H1 (cell line): Measurements from ENCODE around the gene NME3. TPM values are rescaled to one million over a fixed set of nuclear protein-coding genes. Genes with fewer than 3 reads are reported as not detected.

Experiments used
- CTCF ChIA-PET: fragments of 300-600 bp; sonication (Branson Sonifier 250); formaldehyde crosslinking; loops from one replicate; lab custom pipeline; 2021; ENCODE audit not compliant: partially characterized antibody; lab: Charles Lee
- POLR2A ChIA-PET: fragments of 300-600 bp; sonication (Branson Sonifier 250); formaldehyde crosslinking; loops from one replicate; lab custom pipeline; 2021; ENCODE audit warnings: inconsistent platforms; ENCODE audit not compliant: partially characterized antibody; lab: Charles Lee
- DNase-seq, 2 experiments: peaks; one replicate each; pipeline versions ENCODE4 v3.0.0 to v3.0.0-alpha.2; 2010 to 2022; ENCODE audit warnings: low spot score in 2 of 2, low read depth in 1 of 2, mixed read lengths in 1 of 2
- FAIRE-seq: peaks from 2 replicates; lab custom pipeline; 2011; peaks lifted over from hg19 to GRCh38; lab: Jason Lieb, UNC
- H2AFZ ChIP-seq: 2 replicates; pipeline ENCODE4 v1.8.1; 2012; ENCODE audit warnings: low read length, inconsistent platforms
- H2AK5ac ChIP-seq: 2 replicates; pipeline ENCODE4 v1.6.1; 2013; ENCODE audit warnings: low read depth, low read length
- H2BK120ac ChIP-seq: replicated peaks from 2 replicates; pipeline ENCODE3; 2013; ENCODE audit warnings: low read depth, low read length, inconsistent platforms
- H2BK12ac ChIP-seq: 2 replicates; pipeline ENCODE4 v1.6.1; 2013; ENCODE audit warnings: low read depth, low read length
- H2BK15ac ChIP-seq: 2 replicates; pipeline ENCODE4 v1.6.1; 2013; ENCODE audit warnings: low read length
- H2BK20ac ChIP-seq: 2 replicates; pipeline ENCODE4 v1.6.1; 2013; ENCODE audit warnings: low read length
- H2BK5ac ChIP-seq: 2 replicates; pipeline ENCODE4 v1.6.1; 2013; ENCODE audit warnings: low read depth, low read length
- H3K14ac ChIP-seq: 2 replicates; pipeline ENCODE4 v1.6.1; 2013; ENCODE audit warnings: inconsistent platforms; ENCODE audit not compliant: insufficient read length
- H3K18ac ChIP-seq: 2 replicates; pipeline ENCODE4 v1.6.1; 2013; ENCODE audit warnings: low read length; ENCODE audit errors: extremely low read depth
- H3K23ac ChIP-seq: 2 replicates; pipeline ENCODE4 v1.6.1; 2013; ENCODE audit warnings: inconsistent platforms; ENCODE audit not compliant: insufficient read length
- H3K23me2 ChIP-seq: 2 replicates; pipeline ENCODE4 v1.6.1; 2013; ENCODE audit warnings: low read depth, low read length
- H3K27ac ChIP-seq: 2 replicates; pipeline ENCODE4 v1.6.1; 2011; ENCODE audit warnings: low read depth, low read length, inconsistent platforms
- H3K27me3 ChIP-seq, 4 experiments: replicated peaks in 1 of 4; 1 replicate in 1 of 4; 2 replicates in 3 of 4; pipeline versions ENCODE4 v1.6.1 to v1.8.1; 2011 to 2013; ENCODE audit warnings: low read length in 3 of 4, mild to moderate bottlenecking in 3 of 4, inconsistent platforms in 2 of 4, mixed read lengths in 2 of 4, moderate library complexity in 1 of 4; ENCODE audit not compliant: control insufficient read depth in 3 of 4, insufficient read depth in 3 of 4; ENCODE audit errors: extremely low read depth in 1 of 4
- H3K36me3 ChIP-seq, 4 experiments: 2 replicates each; pipeline versions ENCODE4 v1.6.1 to v1.8.1; 2011 to 2013; ENCODE audit warnings: mild to moderate bottlenecking in 4 of 4, low read length in 3 of 4, moderate library complexity in 2 of 4, control low read depth in 1 of 4, inconsistent platforms in 1 of 4; ENCODE audit not compliant: insufficient read depth in 4 of 4, control insufficient read depth in 2 of 4
- H3K4ac ChIP-seq: replicated peaks from 2 replicates; pipeline ENCODE3; 2013; ENCODE audit warnings: low read length, low read depth, mixed read lengths, inconsistent platforms; ENCODE audit not compliant: insufficient read length
- H3K4me1 ChIP-seq, 4 experiments: replicated peaks in 1 of 4; 1 replicate in 1 of 4; 2 replicates in 3 of 4; pipeline versions ENCODE4 v1.6.1 to v1.8.1; 2011 to 2013; ENCODE audit warnings: low read length in 3 of 4, inconsistent platforms in 2 of 4, mixed read lengths in 1 of 4; ENCODE audit not compliant: insufficient read depth in 4 of 4, control insufficient read depth in 3 of 4
- H3K4me2 ChIP-seq, 2 experiments: 2 replicates each; pipeline versions ENCODE4 v1.6.1 to v1.8.1; 2011 to 2013; ENCODE audit warnings: low read depth in 2 of 2, low read length in 2 of 2, control low read depth in 1 of 2, inconsistent platforms in 1 of 2, mild to moderate bottlenecking in 1 of 2; ENCODE audit not compliant: insufficient read depth in 1 of 2
- H3K4me3 ChIP-seq, 4 experiments: fragments of 200-600, 300-600 bp in 1 of 4; sonication (generic), shearing (Covaris generic), sonication (Bioruptor Twin) in 1 of 4; 2 replicates each; pipeline versions ENCODE4 v1.5.1 to v1.8.1; 2011 to 2016; ENCODE audit warnings: low read length in 4 of 4, low read depth in 3 of 4, control low read depth in 2 of 4, inconsistent platforms in 2 of 4, mild to moderate bottlenecking in 2 of 4, mixed read lengths in 1 of 4, moderate library complexity in 1 of 4; ENCODE audit not compliant: insufficient read depth in 2 of 4; ENCODE audit errors: extremely low read depth in 1 of 4
- H3K56ac ChIP-seq: replicated peaks from 2 replicates; pipeline ENCODE3; 2013; ENCODE audit warnings: low read depth, mild to moderate bottlenecking, mixed read lengths, low read length, inconsistent platforms; ENCODE audit not compliant: insufficient read length
- H3K79me1 ChIP-seq: 2 replicates; pipeline ENCODE4 v1.6.1; 2013; ENCODE audit warnings: low read depth, low read length, control low read depth
- H3K79me2 ChIP-seq, 2 experiments: 2 replicates each; pipeline versions ENCODE4 v1.6.1 to v1.8.1; 2012 to 2013; ENCODE audit warnings: low read length in 2 of 2, mild to moderate bottlenecking in 2 of 2, inconsistent platforms in 1 of 2; ENCODE audit not compliant: insufficient read depth in 2 of 2, control insufficient read depth in 1 of 2
- H3K9ac ChIP-seq, 4 experiments: replicated peaks in 1 of 4; 1 replicate in 1 of 4; 2 replicates in 3 of 4; pipeline versions ENCODE4 v1.6.1 to v1.8.1; 2011 to 2013; ENCODE audit warnings: low read depth in 3 of 4, low read length in 3 of 4, control low read depth in 2 of 4, mild to moderate bottlenecking in 2 of 4, moderate library complexity in 2 of 4, inconsistent platforms in 1 of 4; ENCODE audit errors: extremely low read depth in 1 of 4
- H3K9me3 ChIP-seq, 2 experiments: 2 replicates each; pipeline versions ENCODE4 v1.6.1 to v1.8.1; 2012 to 2013; ENCODE audit warnings: mild to moderate bottlenecking in 2 of 2, moderate library complexity in 2 of 2, control low read depth in 1 of 2, inconsistent platforms in 1 of 2, low read depth in 1 of 2, low read length in 1 of 2, mixed read lengths in 1 of 2; ENCODE audit not compliant: insufficient read depth in 2 of 2
- H4K20me1 ChIP-seq, 2 experiments: replicated peaks in 1 of 2; 2 replicates each; pipeline versions ENCODE3 to v1.8.1; 2011 to 2013; ENCODE audit warnings: inconsistent platforms in 2 of 2, low read length in 2 of 2, mild to moderate bottlenecking in 1 of 2; ENCODE audit not compliant: insufficient read depth in 2 of 2, control insufficient read depth in 1 of 2
- H4K5ac ChIP-seq: 2 replicates; pipeline ENCODE4 v1.6.1; 2013; ENCODE audit warnings: low read length, low read depth, mixed read lengths, inconsistent platforms; ENCODE audit not compliant: insufficient read length
- H4K8ac ChIP-seq: 2 replicates; pipeline ENCODE4 v1.8.0; 2013; ENCODE audit warnings: mild to moderate bottlenecking, moderate library complexity, low read length, inconsistent platforms; ENCODE audit not compliant: insufficient read depth; ENCODE audit errors: extremely low read depth
- H4K91ac ChIP-seq: replicated peaks from 2 replicates; pipeline ENCODE3; 2013; ENCODE audit warnings: low read length, mixed read lengths, inconsistent platforms; ENCODE audit not compliant: insufficient read length
- POLR2AphosphoS5 ChIP-seq: IDR thresholded peaks from 2 replicates; pipeline ENCODE4 v1.6.1; 2011; ENCODE audit warnings: low read depth, low read length
- RFX5 ChIP-seq: IDR thresholded peaks from 2 replicates; pipeline ENCODE4 v1.6.1; 2011; ENCODE audit warnings: low read depth, low read length, improper control_type of control experiment, borderline replicate concordance
- WGBS, 2 experiments: shearing (Covaris generic) in 1 of 2; methylation state at CpG; one replicate each; pipeline versions ENCODE4 v1.1.6 to v1.1.7; 2013 to 2015; ENCODE audit warnings: low lambda C conversion rate in 2 of 2, mixed read lengths in 2 of 2, inconsistent platforms in 1 of 2, low coverage in 1 of 2, missing lambda C conversion rate in 1 of 2; ENCODE audit not compliant: insufficient replicate concordance in 2 of 2, insufficient coverage in 1 of 2, insufficient read length in 1 of 2; ENCODE audit errors: extremely low coverage in 1 of 2, missing lambda C conversion rate in 1 of 2; 5-methylcytosine and 5-hydroxymethylcytosine counted together
- polyA plus RNA-seq, 7 experiments: library from polyadenylated mRNA; depleted of rRNA in 3 of 7; stranded (reverse) in 5 of 7; unstranded in 2 of 7; fragments of >200 nt in 5 of 7; fragments of 200-250 nt in 2 of 7; gene quantifications; 1 replicate in 5 of 7; 2 replicates in 1 of 7; 4 replicates in 1 of 7; pipeline versions ENCODE4 v1.2.1 to v1.2.3, GENCODE V29; 2011 to 2013; ENCODE audit warnings: missing spikeins in 2 of 7, mixed read lengths in 2 of 7
- total RNA-seq: library from RNA; stranded (reverse); fragmentation: NEBNext Ultra II Directional; extraction: Animal tissue kit (Norgen Biotek cat#: 25700); gene quantifications from 2 replicates; pipeline ENCODE4 v1.2.1, GENCODE V29; 2021
- TF ChIP-seq, protein P1 (sequence below): IDR thresholded peaks from 2 replicates; pipeline ENCODE4 v1.6.1; 2012; ENCODE audit warnings: low read length, inconsistent platforms

Gene NME3
- total and polyA plus RNA-seq, 2 of the 8 experiments (the other 6 are each of a cell fraction or from before 2014, with no cell fraction given) = 72.5 to 163 TPM

DNA sequence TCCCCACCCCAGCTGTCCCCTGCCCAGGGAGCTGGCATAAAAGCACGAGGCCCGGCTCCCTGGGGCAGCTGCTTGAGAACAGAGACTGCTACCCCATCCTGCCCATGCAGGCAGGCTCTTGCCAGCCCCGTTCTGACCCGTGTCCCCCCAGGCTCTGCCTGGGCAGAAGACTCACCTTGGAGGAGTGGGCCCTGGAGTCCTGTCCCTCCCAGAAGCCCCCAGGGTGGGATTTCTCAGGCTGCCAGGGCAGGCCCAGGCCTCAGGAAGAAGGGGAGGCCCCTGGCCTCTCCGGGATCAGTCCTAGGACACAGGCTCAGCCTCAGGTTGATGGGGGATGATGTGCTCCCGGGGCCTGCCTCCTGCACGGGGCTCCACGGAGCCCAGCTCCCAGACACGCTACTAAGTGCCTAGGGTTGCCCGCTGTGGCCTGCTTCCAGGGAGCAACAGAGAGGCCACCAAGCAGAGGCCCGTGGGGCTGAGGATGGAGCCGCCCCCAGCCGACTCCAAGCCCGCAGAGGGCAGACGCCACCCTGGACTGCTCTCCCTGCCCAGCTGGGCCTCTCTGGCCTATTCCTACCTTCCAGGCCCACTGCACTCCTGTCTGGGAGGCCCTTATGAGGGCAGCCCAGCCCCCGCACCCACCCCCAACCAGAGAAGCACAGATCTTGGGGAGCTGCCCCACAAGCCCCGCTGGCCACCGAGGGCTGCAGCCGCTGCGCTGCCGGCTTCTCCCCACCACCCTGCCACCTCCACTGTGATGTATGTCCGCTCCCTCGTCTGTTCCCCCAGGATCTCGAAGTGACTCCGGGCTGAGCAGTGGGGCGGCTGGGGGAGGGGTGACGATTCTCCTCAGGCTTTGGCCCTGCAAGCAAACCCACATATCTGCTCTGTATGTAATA, 1.7 kb downstream of the NME3 start:
- H2AK5ac ChIP-seq = no peak overlapping the region
- 87% methylated on average over 19 of the region's 27 CpGs; no CpG with 5 or more reads in 1 of the 2 experiments for WGBS, 2 experiments
- no peak overlapping the region for H4K5ac ChIP-seq
- H2BK5ac ChIP-seq = no peak overlapping the region
- no peak overlapping the region for H2BK12ac ChIP-seq
- H3K36me3 ChIP-seq = peaks cover 3 to 37% (median 7%) of the 10 kb centered on the region in 4 experiments; a peak in 4 of 8 replicates
- FAIRE-seq (no peak), DNase-seq (no peak)
- peaks cover 17% of the 10 kb centered on the region for H3K23me2 ChIP-seq
- H3K79me2 ChIP-seq = peaks cover 0 to 13% of the 10 kb centered on the region in 2 experiments; a peak in 1 of 4 replicates
- H2BK120ac ChIP-seq = no peak overlapping the region
- TF ChIP-seq RFX5 (no peak), POLR2AphosphoS5 (peak; percentile 53)
- TF ChIP-seq, protein P1, sequence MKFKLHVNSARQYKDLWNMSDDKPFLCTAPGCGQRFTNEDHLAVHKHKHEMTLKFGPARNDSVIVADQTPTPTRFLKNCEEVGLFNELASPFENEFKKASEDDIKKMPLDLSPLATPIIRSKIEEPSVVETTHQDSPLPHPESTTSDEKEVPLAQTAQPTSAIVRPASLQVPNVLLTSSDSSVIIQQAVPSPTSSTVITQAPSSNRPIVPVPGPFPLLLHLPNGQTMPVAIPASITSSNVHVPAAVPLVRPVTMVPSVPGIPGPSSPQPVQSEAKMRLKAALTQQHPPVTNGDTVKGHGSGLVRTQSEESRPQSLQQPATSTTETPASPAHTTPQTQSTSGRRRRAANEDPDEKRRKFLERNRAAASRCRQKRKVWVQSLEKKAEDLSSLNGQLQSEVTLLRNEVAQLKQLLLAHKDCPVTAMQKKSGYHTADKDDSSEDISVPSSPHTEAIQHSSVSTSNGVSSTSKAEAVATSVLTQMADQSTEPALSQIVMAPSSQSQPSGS = no peak
- no peaks in the 10 kb centered on the region for H3K27me3 ChIP-seq
- H3K4ac ChIP-seq = no peak overlapping the region
- no peak overlapping the region for H4K91ac ChIP-seq
- H3K79me1 ChIP-seq = peaks cover 3% of the 10 kb centered on the region; the same call in 1 of the 2 replicates
- H2AFZ ChIP-seq = no peak overlapping the region
- H3K23ac ChIP-seq = no peak overlapping the region
- peak overlapping the region in 3 of 4 experiments; percentile 82 to 91 (median 83); a peak in 2 of 8 replicates for H3K4me3 ChIP-seq
- peak overlapping the region; percentile 71 to 92 for H3K4me2 ChIP-seq
- no peak overlapping the region; the same call in 1 of the 2 replicates for H4K8ac ChIP-seq
- H3K27ac ChIP-seq = no peak overlapping the region
- peaks cover 0 to 13% (median 10%) of the 10 kb centered on the region in 4 experiments; a peak in 5 of 7 replicates for H3K4me1 ChIP-seq
- no peak overlapping the region for H3K56ac ChIP-seq
- H3K9ac ChIP-seq = no peak overlapping the region
- no peak overlapping the region for H2BK20ac ChIP-seq
- H4K20me1 ChIP-seq = peaks cover 1 to 15% of the 10 kb centered on the region in 2 experiments
- ChIA-PET POLR2A (interaction anchor here (0.6 to 13.5 kb wide), 27 partner anchors 10 to 461 kb away, joined by 3 to 246 read pairs (median 4); partner anchors contain the start of genes FAHD1, HAGH, IGFALS and JPT2), CTCF (interaction anchor here (0.7 to 2.2 kb wide), 7 partner anchors 10 to 469 kb away, joined by 3 to 8 read pairs (median 3); partner anchors contain the start of genes NUBP2 and SPSB3)
- no peak overlapping the region for H3K14ac ChIP-seq
- no peak overlapping the region for H2BK15ac ChIP-seq
- H3K9me3 ChIP-seq = no peaks in the 10 kb centered on the region
- H3K18ac ChIP-seq = no peak overlapping the region
